HepG2 (cell line): ENCODE data around the gene METTL16. TPM values are rescaled to one million over a fixed set of nuclear protein-coding genes. Genes with fewer than 3 reads are reported as not detected.
"Not testable (repeated sequence)": the region's sequence is repeated elsewhere in the genome, so short reads cannot be mapped to it uniquely, and the experiment has no call there.

Experiments used
- ATAC-seq: fragments of 200-7000 bp; cut with Tn5 transposase; 3 replicates; pipeline ENCODE4 v1.9.1; 2020; ENCODE audit warnings: mild to moderate bottlenecking, moderate library complexity
- BruUV-seq: library from RNA; stranded (reverse); fragments of 400-500 nt; replicated peaks from 2 replicates; lab custom pipeline; 2021; lab: Mats Ljungman, UMichigan
- CTCF ChIA-PET: fragments of 300-600 bp; formaldehyde crosslinking; extraction: SDS; loops from one replicate; lab custom pipeline; 2021; ENCODE audit warnings: low total read pairs, inconsistent platforms, low intra/inter-chr PET ratio; lab: Yijun Ruan, JAX
- POLR2A ChIA-PET: fragments of 350-600 bp; sonication (Branson Sonifier 250); formaldehyde crosslinking; loops from one replicate; lab custom pipeline; 2020; ENCODE audit warnings: antibody characterized with exemption, inconsistent platforms; lab: Yijun Ruan, JAX
- DNase-seq: peaks from one replicate; pipeline ENCODE4 v3.0.0-alpha.2; 2015; ENCODE audit warnings: low spot score
- FAIRE-seq: peaks from 3 replicates; lab custom pipeline; 2011; peaks lifted over from hg19 to GRCh38; lab: Jason Lieb, UNC
- H2AFZ ChIP-seq: one replicate; pipeline ENCODE4 v1.6.1; 2011; ENCODE audit warnings: low read length, inconsistent platforms
- H3K27ac ChIP-seq: fragments of 300-600 bp; 3 replicates; pipeline ENCODE4 v1.8.0; 2011; ENCODE audit warnings: mixed run types, mild to moderate bottlenecking, mixed read lengths, low read length, inconsistent platforms; ENCODE audit not compliant: insufficient read depth; ENCODE audit errors: extremely low read length
- H3K27me3 ChIP-seq, 2 experiments: fragments of 200-600 bp in 1 of 2; 2 replicates in 1 of 2; 3 replicates in 1 of 2; pipeline versions ENCODE4 v1.6.0 to v1.8.0; 2011; ENCODE audit warnings: low read length in 2 of 2, mild to moderate bottlenecking in 2 of 2, moderate library complexity in 2 of 2, inconsistent platforms in 1 of 2; ENCODE audit not compliant: insufficient read depth in 2 of 2, control insufficient read depth in 1 of 2
- H3K36me3 ChIP-seq, 2 experiments: fragments of 200-600 bp in 1 of 2; replicated peaks in 1 of 2; 2 replicates in 1 of 2; 3 replicates in 1 of 2; pipeline versions ENCODE4 v1.5.1 to v1.8.0; 2011; ENCODE audit warnings: low read length in 2 of 2, inconsistent platforms in 1 of 2; ENCODE audit not compliant: insufficient read depth in 2 of 2, control insufficient read depth in 1 of 2
- H3K4me1 ChIP-seq: 2 replicates; pipeline ENCODE4 v1.5.1; 2012; ENCODE audit warnings: low read length, inconsistent platforms; ENCODE audit not compliant: insufficient read depth
- H3K4me2 ChIP-seq: 2 replicates; pipeline ENCODE4 v1.6.0; 2011; ENCODE audit warnings: low read depth, low read length, inconsistent platforms
- H3K4me3 ChIP-seq, 3 experiments: fragments of 200-600 bp in 1 of 3; sonication (generic), shearing (Covaris generic) in 1 of 3; replicated peaks in 1 of 3; 2 replicates each; pipeline ENCODE4 v1.5.1; 2011 to 2016; ENCODE audit warnings: low read length in 3 of 3, inconsistent platforms in 2 of 3, low read depth in 2 of 3, mild to moderate bottlenecking in 2 of 3, control low read depth in 1 of 3, mixed read lengths in 1 of 3; ENCODE audit not compliant: insufficient read depth in 1 of 3
- H3K79me2 ChIP-seq: one replicate; pipeline ENCODE4 v1.6.1; 2011; ENCODE audit warnings: low read length, inconsistent platforms; ENCODE audit not compliant: insufficient read depth
- H3K9ac ChIP-seq: 2 replicates; pipeline ENCODE4 v1.6.0; 2011; ENCODE audit warnings: mild to moderate bottlenecking, low read depth, low read length, inconsistent platforms; ENCODE audit not compliant: insufficient read depth
- H3K9me3 ChIP-seq: 2 replicates; pipeline ENCODE4 v1.5.1; 2012; ENCODE audit warnings: mild to moderate bottlenecking, low read length
- H4K20me1 ChIP-seq: 2 replicates; pipeline ENCODE4 v1.6.0; 2011; ENCODE audit warnings: inconsistent platforms, mild to moderate bottlenecking, low read length, moderate library complexity; ENCODE audit not compliant: insufficient read depth
- IKZF4 ChIP-seq: sonication (generic); formaldehyde crosslinking; IDR thresholded peaks from 2 replicates; pipeline ENCODE4 v1.5.1; 2020; ENCODE audit warnings: borderline replicate concordance, mild to moderate bottlenecking, low read depth, missing genetic modification reagents; ENCODE audit errors: not compliant biosample characterization
- MTF2 ChIP-seq: sonication (generic); formaldehyde crosslinking; IDR thresholded peaks from 2 replicates; pipeline ENCODE4 v1.5.0; 2020; ENCODE audit warnings: missing genetic modification reagents, borderline replicate concordance
- PITX1 ChIP-seq: sonication (generic); formaldehyde crosslinking; IDR thresholded peaks from 2 replicates; pipeline ENCODE4 v1.5.1; 2020; ENCODE audit warnings: mild to moderate bottlenecking, missing genetic modification reagents
- SSRP1 ChIP-seq: IDR thresholded peaks from 2 replicates; pipeline ENCODE4 v1.6.1; 2016; ENCODE audit warnings: control low read depth
- ZFX ChIP-seq: sonication (generic); formaldehyde crosslinking; IDR thresholded peaks from 2 replicates; pipeline ENCODE4 v1.4.0; 2020; ENCODE audit warnings: mild to moderate bottlenecking, low read depth, missing genetic modification reagents, moderate library complexity
- ZNF138 ChIP-seq: sonication (generic); formaldehyde crosslinking; IDR thresholded peaks from 2 replicates; pipeline ENCODE4 v1.5.0; 2020; ENCODE audit warnings: mild to moderate bottlenecking, low read depth, missing genetic modification reagents
- ZNF256 ChIP-seq: sonication (generic); formaldehyde crosslinking; conservative IDR thresholded peaks from 2 replicates; pipeline ENCODE4 v1.4.0; 2020; ENCODE audit warnings: missing genetic modification reagents
- ZNF512B ChIP-seq: sonication (generic); formaldehyde crosslinking; IDR thresholded peaks from 2 replicates; pipeline ENCODE4 v1.5.1; 2020; ENCODE audit warnings: missing genetic modification reagents, mild to moderate bottlenecking, borderline replicate concordance
- ZNF619 ChIP-seq: sonication (generic); formaldehyde crosslinking; IDR thresholded peaks from 2 replicates; pipeline ENCODE4 v1.4.0; 2020; ENCODE audit warnings: mild to moderate bottlenecking, missing genetic modification reagents
- ZNF678 ChIP-seq: sonication (generic); formaldehyde crosslinking; IDR thresholded peaks from 2 replicates; pipeline ENCODE4 v1.4.0; 2020; ENCODE audit warnings: mild to moderate bottlenecking, missing genetic modification reagents
- ZNF788 ChIP-seq: sonication (generic); formaldehyde crosslinking; IDR thresholded peaks from 2 replicates; pipeline ENCODE4 v1.5.0; 2020; ENCODE audit warnings: mild to moderate bottlenecking, missing genetic modification reagents, borderline replicate concordance
- ZNF883 ChIP-seq: sonication (generic); formaldehyde crosslinking; IDR thresholded peaks from 2 replicates; pipeline ENCODE4 v1.5.1; 2020; ENCODE audit warnings: mild to moderate bottlenecking, missing genetic modification reagents; ENCODE audit errors: not compliant biosample characterization
- WGBS: methylation state at CpG from one replicate; pipeline ENCODE4 v1.1.6; 2017; ENCODE audit warnings: low lambda C conversion rate; 5-methylcytosine and 5-hydroxymethylcytosine counted together
- in situ Hi-C: cut with HindIII; loops from 2 replicates; pipeline ENCODE4 v1.10.0; 2017; ENCODE audit warnings: low pct_unique_long_range_greater_than_20kb; ENCODE audit not compliant: extremely low pct_ligation_motif_present
- intact Hi-C: fragments of 100-400 bp; cut with micrococcal nuclease; formaldehyde crosslinking; loops from one replicate; pipeline ENCODE4 v1.10.0; 2022; ENCODE audit not compliant: unreplicated experiment
- polyA plus RNA-seq, 8 experiments: library from polyadenylated mRNA; depleted of rRNA in 3 of 8; stranded (reverse) in 7 of 8; unstranded in 1 of 8; fragments of >200 nt; fragmentation: Illumina TruSeq in 4 of 8; extraction: Trizol in 4 of 8; gene quantifications; 2 replicates each; pipeline versions ENCODE4 v1.2.1 to v1.2.3, GENCODE V29; 2011 to 2016; ENCODE audit warnings: low read depth in 4 of 8, missing spikeins in 1 of 8, mixed read lengths in 1 of 8; ENCODE audit not compliant: insufficient read depth in 1 of 8
- total RNA-seq, 5 experiments: library from RNA; depleted of rRNA; stranded (reverse); fragments of >200 nt; fragmentation: Illumina TruSeq; extraction: Trizol; gene quantifications; 2 replicates each; pipeline ENCODE4 v1.2.3, GENCODE V29; 2016; ENCODE audit warnings: low read depth in 1 of 5

The METTL16 gene
- total and polyA plus RNA-seq, 2 of the 13 experiments (the other 11 are each of a cell fraction or from before 2014, with no cell fraction given), result 11.6 to 18.5 TPM

- no peak for TF ChIP-seq ZNF512B
- TF ChIP-seq ZNF619 (CRISPR knock-in tag), result no peak
- no peak for TF ChIP-seq IKZF4 (CRISPR knock-in tag)
- no peak for TF ChIP-seq ZNF788 (CRISPR knock-in tag)
- no peak for TF ChIP-seq ZFX (CRISPR knock-in tag)
- TF ChIP-seq ZNF678 (CRISPR knock-in tag), result no peak
- no peak for TF ChIP-seq ZNF256 (CRISPR knock-in tag)
- no peak for TF ChIP-seq ZNF138 (CRISPR knock-in tag)
- TF ChIP-seq SSRP1, result no peak
- TF ChIP-seq PITX1, result no peak
- no peak for TF ChIP-seq MTF2 (CRISPR knock-in tag)
- no peak for TF ChIP-seq ZNF883 (CRISPR knock-in tag)
Observed at GRCh38 chr17:2487306-2487705, 24.4 kb downstream of the METTL16 start (continued).

- FAIRE-seq, H3K4me2 ChIP-seq: not testable (repeated sequence)
Observed at GRCh38 chr17:2486709-2487108, 25.0 kb downstream of the METTL16 start.

More at GRCh38 chr17:2486709-2487108, 25.0 kb downstream of the METTL16 start:
- H3K27ac ChIP-seq, H3K27me3 ChIP-seq, intact Hi-C loops, BruUV-seq, CTCF ChIA-PET, ATAC-seq, H3K4me3 ChIP-seq, H3K36me3 ChIP-seq, DNase-seq, H4K20me1 ChIP-seq, H3K9me3 ChIP-seq, H2AFZ ChIP-seq, H3K9ac ChIP-seq, in situ Hi-C loops: not testable (repeated sequence)
- WGBS, result 97% methylated on average over 4 of the region's 4 CpGs
- POLR2A ChIA-PET, result interaction anchor here (1.1 kb wide), 1 partner anchor 25 kb away, joined by 3 read pairs; the partner anchor contains the start of gene METTL16
- peaks cover 32% of the 10 kb centered on the region for H3K79me2 ChIP-seq
- H3K4me1 ChIP-seq, result peaks cover 30% of the 10 kb centered on the region
